Calu3 (cell line): ENCODE data around the gene NEUROG1. TPM values are rescaled to one million over a fixed set of nuclear protein-coding genes. Genes with fewer than 3 reads are reported as not detected.

Source experiments
- BruUV-seq: library from RNA; stranded (reverse); fragments of 400-500 nt; replicated peaks from 2 replicates; lab custom pipeline; 2021; lab: Mats Ljungman, UMichigan
- CTCF ChIA-PET: fragments of 300-600 bp; sonication (Branson Sonifier 250); formaldehyde crosslinking; loops from one replicate; lab custom pipeline; 2022; ENCODE audit warnings: antibody characterized with exemption; lab: Charles Lee
- DNase-seq: peaks from one replicate; pipeline ENCODE4 v3.0.0; 2022
- H3K27ac Mint-ChIP-seq: one replicate; pipeline ENCODE4 v1.8.0; 2022; ENCODE audit warnings: mixed read lengths; ENCODE audit not compliant: unreplicated experiment
- H3K27me3 Mint-ChIP-seq: one replicate; pipeline ENCODE4 v1.8.0; 2022; ENCODE audit warnings: mixed read lengths; ENCODE audit not compliant: unreplicated experiment
- H3K36me3 Mint-ChIP-seq: one replicate; pipeline ENCODE4 v1.8.0; 2022; ENCODE audit warnings: mild to moderate bottlenecking, moderate library complexity, mixed read lengths; ENCODE audit not compliant: insufficient read depth, unreplicated experiment
- H3K4me1 Mint-ChIP-seq: one replicate; pipeline ENCODE4 v1.8.0; 2022; ENCODE audit warnings: mild to moderate bottlenecking, low read depth, mixed read lengths; ENCODE audit not compliant: unreplicated experiment
- H3K4me3 Mint-ChIP-seq: one replicate; pipeline ENCODE4 v1.8.0; 2022; ENCODE audit warnings: mild to moderate bottlenecking, low read depth, moderate library complexity, mixed read lengths; ENCODE audit not compliant: unreplicated experiment
- H3K9me3 Mint-ChIP-seq: one replicate; pipeline ENCODE4 v1.8.0; 2022; ENCODE audit warnings: low read depth, mixed read lengths; ENCODE audit not compliant: unreplicated experiment
- CTCF ChIP-seq: fragments of 200-600 bp; IDR thresholded peaks from one replicate; pipeline ENCODE4 v1.8.0; 2022; ENCODE audit warnings: antibody characterized with exemption; ENCODE audit not compliant: unreplicated experiment
- intact Hi-C: fragments of 100-400 bp; cut with micrococcal nuclease; formaldehyde crosslinking; loops from one replicate; pipeline ENCODE4 v1.10.0; 2022; ENCODE audit not compliant: unreplicated experiment
- total RNA-seq: library from RNA; stranded (reverse); gene quantifications from 2 replicates; pipeline ENCODE4 v1.2.3, GENCODE V29; 2022

The NEUROG1 gene
- total RNA-seq, 1 experiment from 2014 or later: not detected

- Mint-ChIP-seq H3K36me3 (no peaks in the 10 kb centered on the region), H3K4me1 (no peaks in the 10 kb centered on the region), H3K9me3 (no peaks in the 10 kb centered on the region), H3K27ac (no peak overlapping the region), H3K4me3 (no peak overlapping the region), H3K27me3 (peaks cover 97% of the 10 kb centered on the region)
- BruUV-seq: no TSS peak
- DNase-seq: no peak
- CTCF ChIA-PET: interaction anchor here (0.8 to 1.3 kb wide), 2 partner anchors 12 to 75 kb away, joined by 3 to 7 read pairs; no protein-coding TSS in a partner anchor
- intact Hi-C loops: no loop called here
- no peak for TF ChIP-seq CTCF
Observed at GRCh38 chr5:135541807-135542502, 6.2 kb upstream of the NEUROG1 start.

DNA sequence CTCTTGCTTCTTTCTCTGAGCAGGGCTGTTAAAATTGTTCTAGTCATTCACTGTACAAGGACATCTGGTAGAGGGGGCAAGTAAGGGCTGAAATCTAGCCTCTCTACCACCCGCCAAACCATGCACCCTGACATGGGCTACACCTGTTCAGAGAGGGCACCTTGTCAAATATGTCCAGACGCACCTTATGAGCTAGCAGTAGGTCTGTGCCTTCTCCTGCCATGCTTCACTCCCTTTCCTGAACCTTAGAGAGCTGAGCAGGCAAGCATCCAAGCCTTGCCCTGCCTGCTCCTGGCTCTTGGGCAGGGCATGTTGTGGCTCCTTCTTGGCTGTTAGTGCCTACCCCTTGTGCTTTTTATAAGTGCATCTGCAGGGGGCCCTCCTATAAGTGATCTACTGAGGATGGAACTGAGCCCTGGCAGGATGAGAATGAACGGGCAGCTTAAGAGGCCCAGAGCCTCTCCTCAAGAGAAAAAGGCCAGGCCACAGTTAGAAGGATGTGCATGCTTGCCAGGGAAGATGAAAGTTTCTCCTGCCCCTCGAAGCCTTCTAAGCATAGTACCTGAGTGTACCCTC is 3.8 kb upstream of the NEUROG1 start:
- BruUV-seq: no TSS peak
- no peaks in the 10 kb centered on the region for H3K9me3 Mint-ChIP-seq
- H3K4me1 Mint-ChIP-seq: no peaks in the 10 kb centered on the region
- CTCF ChIA-PET: interaction anchor here (1.0 kb wide), 1 partner anchor 11 kb away, joined by 3 read pairs; no protein-coding TSS in a partner anchor
- H3K36me3 Mint-ChIP-seq: no peaks in the 10 kb centered on the region
- no peak overlapping the region for H3K4me3 Mint-ChIP-seq
- no peak for TF ChIP-seq CTCF
- intact Hi-C loops: no loop called here
- peaks cover 89% of the 10 kb centered on the region for H3K27me3 Mint-ChIP-seq
- DNase-seq: no peak
- no peak overlapping the region for H3K27ac Mint-ChIP-seq

DNA sequence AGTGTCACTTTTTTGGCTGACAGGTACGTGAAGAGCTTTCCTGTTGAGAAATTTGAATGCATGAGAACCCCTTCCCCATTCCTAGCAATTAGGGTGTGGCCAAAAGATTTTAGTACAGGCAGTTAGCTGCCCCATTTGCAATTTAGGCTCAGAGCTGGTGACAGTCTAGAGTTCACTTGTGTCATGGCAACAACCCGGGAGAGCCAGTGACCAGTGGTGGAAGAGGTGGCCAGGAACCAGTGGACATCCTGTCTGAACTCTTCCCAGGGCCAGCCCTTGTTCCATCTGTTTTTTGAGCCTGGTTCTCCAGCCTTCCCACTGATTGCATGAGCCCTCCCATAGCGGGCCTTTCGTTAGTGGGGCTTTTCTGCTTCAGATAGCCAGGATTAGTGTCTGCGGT is 2.5 kb upstream of the NEUROG1 start:
- DNase-seq: no peak
- Mint-ChIP-seq H3K4me3 (no peak overlapping the region), H3K27ac (no peak overlapping the region), H3K27me3 (peaks cover 89% of the 10 kb centered on the region), H3K36me3 (no peaks in the 10 kb centered on the region), H3K9me3 (no peaks in the 10 kb centered on the region), H3K4me1 (no peaks in the 10 kb centered on the region)
- BruUV-seq: no TSS peak
- no peak for TF ChIP-seq CTCF
- CTCF ChIA-PET: no interaction called here
- intact Hi-C loops: no loop called here

DNA sequence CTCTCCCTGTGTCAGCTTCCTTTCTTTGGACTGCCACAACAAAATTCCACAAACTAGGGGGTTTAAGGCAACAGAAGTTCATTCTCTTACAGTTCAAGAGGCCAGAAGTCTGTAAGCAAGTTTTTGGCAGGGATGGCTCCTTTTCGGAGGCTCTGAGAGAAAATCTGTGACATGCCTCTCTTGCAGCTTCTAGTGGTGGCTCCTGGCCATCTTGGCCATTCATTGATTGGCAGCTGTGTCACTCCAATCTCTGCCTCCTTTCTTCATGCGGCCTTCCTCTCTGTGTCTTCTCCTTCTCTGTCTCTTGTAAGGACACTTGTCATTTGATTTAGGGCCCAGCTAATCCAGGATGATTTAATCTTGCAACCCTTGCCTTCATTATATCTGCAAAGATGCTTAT is 2.0 kb upstream of the NEUROG1 start:
- Mint-ChIP-seq H3K27me3 (peaks cover 89% of the 10 kb centered on the region), H3K9me3 (no peaks in the 10 kb centered on the region), H3K4me3 (no peak overlapping the region), H3K36me3 (no peaks in the 10 kb centered on the region), H3K4me1 (no peaks in the 10 kb centered on the region), H3K27ac (no peak overlapping the region)
- intact Hi-C loops: no loop called here
- no TSS peak for BruUV-seq
- CTCF ChIA-PET: interaction anchor here (1.2 kb wide), 1 partner anchor 46 kb away, joined by 3 read pairs; no protein-coding TSS in a partner anchor
- no peak for DNase-seq
- TF ChIP-seq CTCF: no peak
